Gastrocnemius medialis (tissue), 4 donors: Measurements from ENCODE around the gene FAM3D. TPM values are rescaled to one million over a fixed set of nuclear protein-coding genes. Genes with fewer than 3 reads are reported as not detected.
"Not testable (repeated sequence)": the region's sequence is repeated elsewhere in the genome, so short reads cannot be mapped to it uniquely, and the experiment has no call there.

Experiments
- ATAC-seq, 2 donors: fragments of 150-250 bp; one replicate each; pipeline ENCODE4 v1.9.1; 2016
- DNase-seq, 2 donors: peaks; one replicate each; pipeline ENCODE4 v3.0.0-alpha.2; 2019
- H3K27ac ChIP-seq, 4 donors: fragments of 200-600 bp; sonication (generic); 1 replicate in 1 of 4; 2 replicates in 3 of 4; pipeline ENCODE4 v1.5.1; 2016 to 2018; ENCODE audit warnings: mild to moderate bottlenecking in 2 of 4, moderate library complexity in 1 of 4
- H3K27me3 ChIP-seq, 3 donors: fragments of 200-600 bp; sonication (generic) in 2 of 3; 1 replicate in 1 of 3; 2 replicates in 2 of 3; pipeline versions ENCODE4 v1.5.1 to v1.6.0; 2016 to 2019; ENCODE audit warnings: mild to moderate bottlenecking in 1 of 3, moderate library complexity in 1 of 3
- H3K36me3 ChIP-seq, 2 donors: fragments of 200-600 bp; sonication (generic) in 1 of 2; one replicate each; pipeline ENCODE4 v1.5.1; 2017 to 2018
- H3K4me1 ChIP-seq, 2 donors: fragments of 200-600 bp; sonication (generic) in 1 of 2; one replicate each; pipeline ENCODE4 v1.5.1; 2016 to 2017; ENCODE audit warnings: mild to moderate bottlenecking in 2 of 2
- H3K4me3 ChIP-seq, 4 donors: fragments of 200-600 bp; sonication (generic) in 3 of 4; 1 replicate in 1 of 4; 2 replicates in 3 of 4; pipeline ENCODE4 v1.5.1; 2016 to 2019; ENCODE audit warnings: mild to moderate bottlenecking in 2 of 4
- H3K9me3 ChIP-seq, 3 donors: fragments of 200-600 bp; sonication (generic) in 2 of 3; 1 replicate in 1 of 3; 2 replicates in 2 of 3; pipeline ENCODE4 v1.5.1; 2016 to 2019
- CTCF ChIP-seq, 5 experiments: fragments of 450-650 bp in 3 of 5; fragments of 200-600 bp in 2 of 5; sonication (generic) in 2 of 5; IDR thresholded peaks in 4 of 5; conservative IDR thresholded peaks in 1 of 5; 1 replicate in 4 of 5; 2 replicates in 1 of 5; pipeline ENCODE4 v1.5.1; 2016 to 2019; ENCODE audit warnings: antibody characterized with exemption in 5 of 5, mild to moderate bottlenecking in 3 of 5, moderate library complexity in 3 of 5
- POLR2A ChIP-seq, 2 donors: fragments of 450-650 bp; IDR thresholded peaks; one replicate each; pipeline ENCODE4 v1.6.1; 2017; ENCODE audit warnings: antibody characterized with exemption in 2 of 2, mild to moderate bottlenecking in 2 of 2, moderate library complexity in 2 of 2
- in situ Hi-C, 4 donors: fragments of 200-750 bp; cut with MboI; loops; one replicate each; pipeline versions ENCODE4 v1.15.0 to v1.8.0; 2017; ENCODE audit warnings: low sequenced_read_pairs in 4 of 4
- intact Hi-C: fragments of 100-400 bp; cut with DNase I; formaldehyde crosslinking; loops from one replicate; pipeline ENCODE4 v1.15.1; 2023; ENCODE audit warnings: low total_unique reads
- total RNA-seq, 4 donors: library from RNA; depleted of rRNA; stranded (reverse); fragments of >200 nt; gene quantifications; one replicate each; pipeline versions ENCODE4 v1.1.0 to v1.2.3, GENCODE V29; 2016

The FAM3D gene
- total RNA-seq, 4 donors from 2014 or later, result 0.83 TPM; not detected in 3

- in situ Hi-C loops, result no loop called here
- intact Hi-C loops, result no loop called here
- Histone ChIP-seq H3K27ac (no peak overlapping the region), H3K4me3 (no peak overlapping the region), H3K36me3 (no peaks in the 10 kb centered on the region), H3K9me3 (no peaks in the 10 kb centered on the region), H3K27me3 (no peaks in the 10 kb centered on the region), H3K4me1 (no peaks in the 10 kb centered on the region)
- ATAC-seq (no peak), DNase-seq (no peak)
- TF ChIP-seq CTCF (IDR thresholded peaks at IDR 0.05 in 4 of 5, conservative IDR thresholded peaks at IDR 0.05 in 1 of 5) (no peak), POLR2A (IDR thresholded peaks at IDR 0.05) (no peak)
These were observed 40.9 kb upstream of the FAM3D start for GRCh38 chr3:58707390-58707930.

- intact Hi-C loops, result no loop called here
- ATAC-seq (no peak), DNase-seq (no peak)
- no peak for TF ChIP-seq CTCF (IDR thresholded peaks at IDR 0.05 in 4 of 5, conservative IDR thresholded peaks at IDR 0.05 in 1 of 5)
- TF ChIP-seq POLR2A (IDR thresholded peaks at IDR 0.05), result no peak
- no peak overlapping the region for H3K4me3 ChIP-seq
- H3K9me3 ChIP-seq, result no peaks in the 10 kb centered on the region
- no peaks in the 10 kb centered on the region for H3K27me3 ChIP-seq
- no peak overlapping the region for H3K27ac ChIP-seq
- in situ Hi-C loops, result no loop called here
- H3K36me3 ChIP-seq, result no peaks in the 10 kb centered on the region
- no peaks in the 10 kb centered on the region for H3K4me1 ChIP-seq
These were observed 40.0 kb upstream of the FAM3D start for GRCh38 chr3:58706395-58707167.

GRCh38 chr3:58704745-58705144, 38.2 kb upstream of the FAM3D start:
- H3K4me1 ChIP-seq, result no peaks in the 10 kb centered on the region
- H3K9me3 ChIP-seq, result no peaks in the 10 kb centered on the region
- ATAC-seq, result no peak
- no peaks in the 10 kb centered on the region for H3K27me3 ChIP-seq
- intact Hi-C loops, result no loop called here
- no peak overlapping the region for H3K27ac ChIP-seq
- in situ Hi-C loops, result no loop called here
- no peak overlapping the region for H3K4me3 ChIP-seq
- no peak for DNase-seq
- H3K36me3 ChIP-seq, result no peaks in the 10 kb centered on the region
- no peak for TF ChIP-seq CTCF (IDR thresholded peaks at IDR 0.05 in 4 of 5, conservative IDR thresholded peaks at IDR 0.05 in 1 of 5)

DNA sequence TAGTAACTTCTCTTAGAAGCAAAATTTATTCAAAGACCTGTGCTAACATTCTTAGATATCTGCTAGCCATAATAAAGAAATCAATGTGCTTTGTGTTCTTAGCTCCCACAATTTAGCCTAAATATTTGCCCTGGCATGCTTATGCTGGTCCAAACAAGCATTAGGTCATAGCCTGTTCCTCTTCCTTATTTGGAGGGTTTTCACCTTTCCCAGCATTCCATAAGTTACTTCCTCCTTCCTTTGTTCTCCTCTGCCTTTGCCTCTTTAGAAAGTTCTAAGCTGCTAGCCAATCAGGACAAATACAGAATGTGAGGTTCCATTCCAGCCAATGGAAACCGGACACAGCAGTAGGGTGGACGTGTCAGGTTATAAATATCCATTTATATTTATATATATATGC, 37.7 kb upstream of the FAM3D start:
- DNase-seq, intact Hi-C loops, in situ Hi-C loops, H3K36me3 ChIP-seq, H3K4me1 ChIP-seq, H3K4me3 ChIP-seq, H3K27ac ChIP-seq, ATAC-seq, H3K27me3 ChIP-seq, H3K9me3 ChIP-seq: not testable (repeated sequence)

DNA sequence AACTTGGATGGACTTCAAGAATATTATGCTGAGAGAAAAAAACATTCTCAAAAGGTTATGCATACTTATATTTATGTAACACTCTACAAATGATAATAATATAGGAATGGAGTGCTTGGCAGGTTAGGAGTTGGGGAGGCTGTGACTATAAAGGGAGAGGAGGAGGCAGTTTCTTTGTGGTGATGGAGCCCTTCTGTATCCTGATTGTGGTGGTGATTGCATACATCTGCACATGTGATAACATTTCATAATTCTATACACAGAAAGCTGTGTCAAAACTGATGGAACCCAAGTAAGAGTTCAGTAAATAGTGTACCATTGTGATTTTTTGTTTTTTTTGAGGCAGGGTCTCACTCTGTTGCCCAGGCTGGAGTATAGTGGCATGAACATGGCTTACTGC, 31.7 kb upstream of the FAM3D start:
- no peak for TF ChIP-seq POLR2A (IDR thresholded peaks at IDR 0.05)
- no peak for TF ChIP-seq CTCF (IDR thresholded peaks at IDR 0.05 in 4 of 5, conservative IDR thresholded peaks at IDR 0.05 in 1 of 5)
- intact Hi-C loops, result no loop called here

More for the DNA sequence above, 31.7 kb upstream of the FAM3D start:
- Histone ChIP-seq H3K27me3 (no peaks in the 10 kb centered on the region), H3K4me1 (no peaks in the 10 kb centered on the region), H3K4me3 (no peak overlapping the region), H3K27ac (no peak overlapping the region), H3K9me3 (no peaks in the 10 kb centered on the region), H3K36me3 (no peaks in the 10 kb centered on the region)
- DNase-seq (no peak), ATAC-seq (no peak)
- in situ Hi-C loops, result no loop called here
